Epithelial cell of prostate (primary cell): ENCODE measurements around the gene TRPM2.

Experiments used
- DNase-seq: peaks from one replicate; pipeline ENCODE4 v3.0.0-alpha.2; 2011; ENCODE audit warnings: low read depth, low spot score
- H3K27ac ChIP-seq: fragments of 450-650 bp; 2 replicates; pipeline ENCODE4 v1.5.1; 2017; ENCODE audit warnings: mild to moderate bottlenecking

TRPM2 gene

DNA sequence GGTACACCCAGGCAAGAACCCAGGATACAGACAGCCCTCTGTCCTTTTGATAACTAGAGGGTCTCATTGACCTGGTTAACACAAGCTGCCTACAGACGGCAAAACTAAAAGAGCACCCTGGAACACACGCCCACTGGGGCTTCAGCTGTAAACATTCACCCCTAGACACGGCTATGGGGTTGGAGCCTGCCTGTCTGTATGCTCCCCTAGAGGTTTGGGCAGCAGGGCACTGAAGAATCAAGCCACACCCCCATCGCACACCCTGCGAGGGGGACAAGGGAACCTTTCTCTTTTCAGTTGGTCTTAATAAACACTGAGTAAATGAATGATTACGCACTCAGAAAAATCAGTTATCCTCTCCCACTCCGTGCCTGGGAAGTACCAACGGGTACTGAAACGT lies 137.4 kb downstream of the TRPM2 start:
- H3K27ac ChIP-seq = no peak overlapping the region
- DNase-seq = no peak
